H4 (cell line): ENCODE results near the gene SIRT1. TPM values are rescaled to one million over a fixed set of nuclear protein-coding genes. Genes with fewer than 3 reads are reported as not detected.
"Not testable (repeated sequence)": the region's sequence is repeated elsewhere in the genome, so short reads cannot be mapped to it uniquely, and the experiment has no call there.

ENCODE experiments used
- DNase-seq: peaks from one replicate; pipeline ENCODE4 v3.0.0-alpha.2; 2015; ENCODE audit warnings: low spot score
- total RNA-seq: library from RNA; depleted of rRNA; stranded (reverse); fragments of >200 nt; shearing (Covaris generic); gene quantifications from 2 replicates; pipeline ENCODE4 v1.2.3, GENCODE V29; 2014; rRNA removed

Gene SIRT1
- 10.8 and 14.0 TPM in 2 replicates for total RNA-seq

- DNase-seq = peak; percentile 89
Measured at GRCh38 chr10:67884313-67884841, at the start of gene SIRT1. SIRT1 (plus strand) TSS chr10:67884656; CDS start chr10:67884722, 66 bp downstream.

- not testable (repeated sequence) for DNase-seq
Measured at GRCh38 chr10:67835541-67836394, 48.7 kb upstream of the SIRT1 start.

GRCh38 chr10:67836488-67836887, 48.0 kb upstream of the SIRT1 start:
- no peak for DNase-seq

DNA sequence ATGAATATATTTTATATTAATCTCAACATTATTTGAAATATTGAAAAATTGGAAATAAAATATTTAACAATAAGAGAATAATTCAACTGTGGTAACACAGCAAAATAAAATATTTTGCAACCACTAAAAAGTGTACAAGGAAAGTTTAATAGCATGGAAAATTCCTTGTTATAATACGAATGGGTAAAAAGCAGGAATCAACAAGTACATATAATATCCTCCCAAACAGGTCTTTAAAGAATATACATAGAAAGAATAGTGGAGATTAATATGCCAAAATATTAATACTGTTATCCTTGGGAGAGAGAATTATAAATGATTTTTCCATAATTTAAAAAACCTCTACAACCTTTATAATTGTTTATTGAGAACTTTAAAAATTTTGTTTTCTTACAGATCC, 47.5 kb upstream of the SIRT1 start:
- no peak for DNase-seq

- peak; percentile 72 for DNase-seq
Measured at GRCh38 chr10:67837541-67838314, 46.7 kb upstream of the SIRT1 start, which contains the start of gene DNAJC12. DNAJC12 (minus strand) TSS chr10:67838188; CDS start chr10:67838011, 177 bp downstream.

DNA sequence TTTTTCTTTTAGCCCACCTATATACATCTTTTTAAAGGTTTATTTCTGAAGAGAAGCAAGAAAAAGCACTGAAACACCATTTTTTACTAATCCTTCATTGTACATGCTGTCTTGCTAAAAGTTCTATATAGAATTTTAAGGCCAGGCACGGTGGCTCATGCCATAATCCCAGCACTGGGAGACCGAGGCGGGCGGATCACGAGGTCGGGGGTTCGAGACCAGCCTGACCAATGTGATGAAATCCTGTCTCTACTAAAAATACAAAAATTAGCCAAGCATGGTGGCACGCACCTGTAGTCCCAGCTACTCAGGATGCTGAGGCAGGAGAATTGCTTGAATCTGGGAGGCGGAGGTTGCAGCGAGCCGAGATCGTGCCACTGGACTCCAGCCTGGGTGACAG, 44.9 kb upstream of the SIRT1 start:
- DNase-seq = not testable (repeated sequence)

GRCh38 chr10:67839951-67840350, 44.5 kb upstream of the SIRT1 start:
- DNase-seq = no peak

- DNase-seq = no peak
Measured at GRCh38 chr10:67841737-67842136, 42.7 kb upstream of the SIRT1 start.

DNA sequence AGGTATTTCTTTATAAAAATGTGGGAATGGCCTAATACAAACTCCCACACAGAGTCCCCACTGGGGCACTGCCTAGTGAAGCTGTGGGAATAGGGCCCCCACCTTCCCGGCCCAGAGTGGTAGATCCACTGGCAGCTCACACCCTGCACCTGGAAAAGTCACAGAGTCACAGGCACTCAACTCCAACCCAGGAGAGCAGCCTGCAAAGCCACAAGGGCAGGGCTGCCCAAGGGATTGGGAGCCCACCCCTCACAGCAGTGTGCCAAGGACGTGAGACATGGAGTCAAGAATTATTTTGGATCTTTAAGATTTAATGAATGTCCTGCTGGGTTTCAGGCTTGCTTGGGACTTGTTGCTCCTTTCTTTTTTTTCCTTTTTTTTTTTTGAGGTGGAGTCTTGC, 41.2 kb upstream of the SIRT1 start:
- no peak for DNase-seq

DNA sequence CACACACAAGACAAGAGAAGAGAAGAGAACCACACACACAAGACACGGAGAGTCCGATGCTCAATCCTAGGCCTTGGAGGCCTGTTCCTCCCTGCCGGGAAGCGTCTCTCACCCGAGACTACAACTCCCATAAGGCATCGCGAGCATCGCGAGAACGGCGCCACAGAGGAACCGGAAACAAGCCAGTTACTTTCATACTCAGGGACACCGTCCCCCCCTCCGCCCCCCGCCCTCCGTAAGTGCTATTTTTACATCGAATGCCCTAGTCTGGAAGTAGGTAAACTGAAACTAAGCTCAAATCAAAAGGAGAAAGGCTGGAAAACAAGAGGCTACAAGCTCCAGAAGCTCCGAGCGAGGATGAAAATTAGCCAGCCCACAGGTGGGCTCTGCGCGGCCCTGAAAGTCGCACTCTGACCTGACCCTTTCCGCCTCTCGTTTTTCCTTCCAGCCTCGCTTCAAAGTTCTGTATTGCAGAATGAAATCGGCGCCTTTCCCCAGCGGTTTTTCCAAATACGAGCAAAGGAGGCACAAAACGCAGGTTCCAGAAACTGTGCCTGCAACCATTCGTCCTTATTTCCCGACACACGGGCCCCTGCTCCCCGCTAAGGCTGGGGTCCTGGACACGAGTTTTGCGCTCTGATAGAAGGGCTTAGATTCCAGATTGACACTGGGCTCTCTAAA, 35.0 kb upstream of the SIRT1 start:
- peak; percentile 95 for DNase-seq

DNA sequence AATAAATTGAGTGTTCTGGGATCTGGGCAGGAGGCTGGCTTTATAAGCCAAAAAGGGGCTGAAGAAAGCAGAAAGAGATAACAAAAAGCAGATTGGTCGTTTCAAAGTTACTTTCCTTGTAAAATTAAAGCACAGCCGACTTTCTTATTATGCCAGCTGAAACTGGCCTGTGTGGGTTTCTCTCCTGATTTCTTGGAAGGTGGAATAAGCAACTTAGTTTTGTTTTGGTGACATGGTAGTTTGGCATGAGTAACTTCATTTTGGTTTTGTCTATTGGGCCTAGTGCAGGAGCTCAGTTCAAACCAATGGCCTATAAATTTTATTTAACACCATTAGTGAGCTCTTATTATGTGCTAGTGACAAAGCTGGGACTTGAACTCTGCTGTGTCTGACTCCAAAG, 33.3 kb upstream of the SIRT1 start:
- no peak for DNase-seq

- DNase-seq = no peak
Measured at GRCh38 chr10:67852761-67853160, 31.7 kb upstream of the SIRT1 start.

DNA sequence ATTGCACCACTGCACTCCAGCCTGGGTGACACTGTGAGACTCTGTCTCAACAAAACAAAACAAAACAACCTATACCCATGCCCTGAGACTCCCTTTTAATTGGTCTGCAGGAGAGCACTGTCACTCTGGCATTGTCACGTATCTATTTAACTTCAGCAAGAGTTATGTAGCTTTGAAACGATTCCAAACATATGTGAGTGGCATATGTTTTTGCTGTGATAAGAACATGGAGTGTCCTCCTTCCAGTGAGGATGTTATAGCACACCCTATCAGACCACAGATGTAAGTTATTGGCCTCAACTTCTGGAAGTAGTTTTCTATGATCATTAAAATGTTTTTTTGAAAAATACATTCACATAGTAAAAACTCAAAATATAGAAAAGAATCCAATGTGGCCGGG, 30.9 kb upstream of the SIRT1 start:
- no peak for DNase-seq

- DNase-seq = no peak
Measured at GRCh38 chr10:67858971-67859370, 25.5 kb upstream of the SIRT1 start.

GRCh38 chr10:67861750-67862432, 22.6 kb upstream of the SIRT1 start:
- no peak for DNase-seq

- DNase-seq = no peak
Measured at GRCh38 chr10:67863094-67863493, 21.4 kb upstream of the SIRT1 start.

GRCh38 chr10:67864607-67865371, 19.7 kb upstream of the SIRT1 start:
- no peak for DNase-seq

DNA sequence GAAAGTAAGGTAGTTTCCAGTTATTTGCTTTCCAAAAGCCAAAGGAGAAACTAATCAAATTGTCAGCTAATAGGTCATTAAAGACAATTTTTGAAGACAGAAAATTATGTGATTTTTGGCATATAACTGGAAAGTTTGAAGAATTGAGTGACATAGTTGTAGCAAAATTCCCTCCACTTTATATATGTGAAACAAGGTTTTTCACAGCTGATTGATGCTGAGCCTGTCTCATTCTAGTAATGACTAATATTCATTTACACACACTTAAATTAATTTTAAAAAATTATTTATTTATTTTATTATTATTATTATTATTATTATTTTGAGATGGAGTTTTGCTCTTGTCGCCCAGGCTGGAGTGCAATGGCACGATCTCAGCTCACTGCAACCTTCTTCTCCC, 16.3 kb upstream of the SIRT1 start:
- no peak for DNase-seq

DNA sequence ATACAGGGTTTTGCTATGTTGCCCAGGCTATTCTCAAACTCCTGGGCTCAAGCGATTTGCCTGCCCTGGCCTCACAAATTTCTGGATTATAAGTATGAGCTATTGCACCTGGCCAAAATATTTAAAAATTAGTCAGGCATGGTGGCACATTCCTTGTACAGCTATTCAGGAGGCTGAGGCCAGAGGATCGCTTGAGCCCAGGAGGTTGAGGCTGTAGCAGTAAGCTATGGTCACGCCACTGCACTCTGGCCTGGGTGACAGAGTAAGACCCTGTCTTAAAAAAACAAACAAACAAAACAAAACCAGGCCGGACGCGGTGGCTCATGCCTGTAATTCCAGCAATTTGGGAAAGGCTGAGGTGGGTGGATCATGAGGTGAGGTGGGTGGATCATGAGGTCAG, 14.5 kb upstream of the SIRT1 start:
- DNase-seq = no peak
